Fibroblast of villous mesenchyme (primary cell): ENCODE data around the gene CAPN7. TPM values are rescaled to one million over a fixed set of nuclear protein-coding genes. Genes with fewer than 3 reads are reported as not detected.
A peak's percentile ranks its signal among the peaks of the same experiment; 100 is the strongest.
"Not testable (repeated sequence)": the region's sequence is repeated elsewhere in the genome, so short reads cannot be mapped to it uniquely, and the experiment has no call there.

Experiments
- DNase-seq: peaks from one replicate; pipeline ENCODE4 v3.0.0-alpha.2; 2010; ENCODE audit warnings: low read depth
- H3K4me3 ChIP-seq: 2 replicates; pipeline ENCODE4 v1.5.1; 2011; ENCODE audit warnings: low read depth, mild to moderate bottlenecking, low read length
- total RNA-seq: library from RNA; depleted of rRNA; stranded (reverse); fragments of >200 nt; gene quantifications from 2 replicates; pipeline ENCODE4 v1.2.3, GENCODE V29; 2012
- TF ChIP-seq, protein P1 (sequence below): IDR thresholded peaks from 2 replicates; pipeline ENCODE4 v1.5.1; 2012; ENCODE audit warnings: low read depth, mild to moderate bottlenecking, low read length; ENCODE audit not compliant: insufficient read depth

The CAPN7 gene
- total RNA-seq: 51.4 and 67.3 TPM in 2 replicates

DNA sequence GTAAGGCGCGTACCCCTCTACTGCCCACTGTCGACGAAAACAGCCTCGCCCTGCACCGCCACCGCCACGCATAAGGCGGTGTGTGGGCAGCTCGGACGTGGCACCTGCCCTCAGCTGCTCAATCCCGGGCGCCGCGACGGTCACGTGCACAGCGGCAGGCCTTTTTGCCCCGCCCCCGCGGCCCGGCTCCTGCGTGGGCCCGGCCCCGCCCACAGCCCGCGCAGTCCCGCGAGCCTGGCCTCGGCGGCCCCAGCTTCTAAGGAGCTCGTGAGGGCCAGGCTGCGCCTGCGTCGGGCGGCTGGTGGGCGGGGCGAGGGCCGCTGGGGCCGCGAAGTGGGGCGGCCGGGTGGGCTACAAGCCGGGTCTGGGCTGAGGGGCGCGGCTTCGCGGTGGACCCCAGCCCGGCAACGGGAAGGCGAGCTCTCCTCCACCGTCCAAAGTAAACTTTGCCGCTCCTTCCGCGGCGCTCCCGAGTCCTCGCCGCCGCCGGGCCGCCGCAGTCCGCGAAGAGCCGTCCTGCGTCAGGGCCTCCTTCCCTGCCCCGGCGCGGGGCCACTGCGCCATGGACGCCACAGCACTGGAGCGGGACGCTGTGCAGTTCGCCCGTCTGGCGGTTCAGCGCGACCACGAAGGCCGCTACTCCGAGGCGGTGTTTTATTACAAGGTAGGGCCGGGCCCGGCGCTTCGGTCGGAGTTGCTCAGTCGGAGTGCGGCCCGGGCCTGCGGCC lies at the start of gene CAPN7:
CAPN7 (plus strand) TSS at position 313 of the 728 bp plus-strand sequence; CDS start at position 563, 250 bp downstream.
- H3K4me3 ChIP-seq: peak within 1 kb of the TSS; percentile 99
- DNase-seq: peak; percentile 95
- TF ChIP-seq, protein P1, sequence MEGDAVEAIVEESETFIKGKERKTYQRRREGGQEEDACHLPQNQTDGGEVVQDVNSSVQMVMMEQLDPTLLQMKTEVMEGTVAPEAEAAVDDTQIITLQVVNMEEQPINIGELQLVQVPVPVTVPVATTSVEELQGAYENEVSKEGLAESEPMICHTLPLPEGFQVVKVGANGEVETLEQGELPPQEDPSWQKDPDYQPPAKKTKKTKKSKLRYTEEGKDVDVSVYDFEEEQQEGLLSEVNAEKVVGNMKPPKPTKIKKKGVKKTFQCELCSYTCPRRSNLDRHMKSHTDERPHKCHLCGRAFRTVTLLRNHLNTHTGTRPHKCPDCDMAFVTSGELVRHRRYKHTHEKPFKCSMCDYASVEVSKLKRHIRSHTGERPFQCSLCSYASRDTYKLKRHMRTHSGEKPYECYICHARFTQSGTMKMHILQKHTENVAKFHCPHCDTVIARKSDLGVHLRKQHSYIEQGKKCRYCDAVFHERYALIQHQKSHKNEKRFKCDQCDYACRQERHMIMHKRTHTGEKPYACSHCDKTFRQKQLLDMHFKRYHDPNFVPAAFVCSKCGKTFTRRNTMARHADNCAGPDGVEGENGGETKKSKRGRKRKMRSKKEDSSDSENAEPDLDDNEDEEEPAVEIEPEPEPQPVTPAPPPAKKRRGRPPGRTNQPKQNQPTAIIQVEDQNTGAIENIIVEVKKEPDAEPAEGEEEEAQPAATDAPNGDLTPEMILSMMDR: peak; percentile 52

GRCh38 chr3:15157441-15157840 lies 48.6 kb upstream of the CAPN7 start:
- TF ChIP-seq, protein P1: no peak

DNA sequence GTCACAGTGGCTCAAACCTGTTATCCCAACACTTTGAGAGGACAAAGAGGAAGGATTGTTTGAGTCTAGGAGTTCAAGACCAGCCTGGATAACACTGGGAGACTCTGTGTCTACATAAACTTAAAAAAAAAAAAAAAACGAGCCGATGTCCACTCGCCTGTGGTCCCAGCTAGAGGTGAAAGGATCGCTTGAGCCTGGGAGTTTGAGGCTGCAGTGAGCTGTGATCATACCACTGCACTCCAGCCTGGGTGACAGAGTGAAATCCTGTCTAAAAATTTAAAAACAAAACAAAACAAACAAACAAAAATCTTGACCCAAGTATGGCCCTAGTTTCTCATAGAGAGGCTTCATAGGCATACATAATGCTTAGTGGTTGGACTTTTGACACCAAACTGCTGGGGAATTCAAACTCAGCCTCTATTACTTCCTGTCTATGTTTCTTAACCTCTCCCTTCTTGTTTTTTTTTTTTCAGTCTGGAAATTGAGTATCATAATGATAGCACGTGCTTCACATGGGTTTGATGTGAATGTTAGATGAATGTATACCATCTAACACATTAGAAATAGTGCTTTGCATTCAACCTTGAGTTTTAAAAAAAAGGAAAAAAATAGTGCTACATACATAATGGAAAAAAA lies 46.4 kb upstream of the CAPN7 start:
- DNase-seq: peak; percentile 31
- TF ChIP-seq, protein P1: no peak
- no peak overlapping the region for H3K4me3 ChIP-seq

More at GRCh38 chr3:15157441-15157840, 48.6 kb upstream of the CAPN7 start:
- DNase-seq: no peak
- no peak overlapping the region for H3K4me3 ChIP-seq

- DNase-seq: no peak
- no peak overlapping the region for H3K4me3 ChIP-seq
- TF ChIP-seq, protein P1: no peak
Observed at GRCh38 chr3:15160662-15161061, 45.4 kb upstream of the CAPN7 start.

DNA sequence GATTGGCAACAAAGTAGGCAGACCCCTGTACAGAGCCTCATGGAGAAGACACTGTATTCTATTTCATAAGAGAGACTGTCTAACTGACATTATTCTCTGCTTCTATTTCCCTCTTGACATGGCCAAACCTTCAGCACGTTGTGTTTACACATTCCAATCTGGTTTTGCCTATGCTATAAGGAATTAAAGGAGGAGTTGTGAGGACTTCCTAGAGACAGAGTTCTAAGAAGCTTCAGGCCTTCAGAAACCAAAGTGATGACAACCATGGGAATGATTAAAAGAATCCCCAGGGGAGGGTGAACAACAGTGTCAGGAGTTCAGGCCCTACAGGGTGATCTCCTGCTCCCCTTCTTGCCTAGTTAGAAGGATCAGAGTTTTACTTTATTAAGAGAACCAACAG lies 44.9 kb upstream of the CAPN7 start:
- no peak overlapping the region for H3K4me3 ChIP-seq
- DNase-seq: no peak
- TF ChIP-seq, protein P1: no peak

GRCh38 chr3:15163656-15164055 lies 42.4 kb upstream of the CAPN7 start:
- H3K4me3 ChIP-seq, DNase-seq: not testable (repeated sequence)

- TF ChIP-seq, protein P1: no peak
- peak; percentile 66 for DNase-seq
Observed at GRCh38 chr3:15164340-15164739, 41.7 kb upstream of the CAPN7 start.

More at GRCh38 chr3:15164340-15164739, 41.7 kb upstream of the CAPN7 start:
- no peak overlapping the region for H3K4me3 ChIP-seq
